Measurements from ENCODE around the gene PAX6. TPM values are rescaled to one million over a fixed set of nuclear protein-coding genes. Genes with fewer than 3 reads are reported as not detected.

Gene PAX6
- total RNA-seq, 1 experiment from 2014 or later: 0.49 TPM

- no peak overlapping the region for H3K27ac ChIP-seq (ENCODE audit: low read length)
- DNase-seq (ENCODE audit: low read depth, low spot score): no peak
- no TSS peak for BruUV-seq (replicated peaks)
- intact Hi-C loops (cut with micrococcal nuclease; ENCODE audit: unreplicated experiment) (no loop called here), in situ Hi-C loops (cut with HindIII; ENCODE audit: low pct_unique_long_range_greater_than_20kb, low sequenced_read_pairs) (no loop called here)
- CTCF ChIA-PET: no interaction called here
- no peaks in the 10 kb centered on the region for H3K36me3 ChIP-seq (ENCODE audit: control insufficient read depth, insufficient read depth, low read length)
- TF ChIP-seq SIN3A (IDR thresholded peaks at IDR 0.05; ENCODE audit: borderline replicate concordance, insufficient read depth, low read depth, low read length): no peak
- no peak for TF ChIP-seq TCF7L2 (IDR thresholded peaks at IDR 0.05; ENCODE audit: low read depth, low read length)
- no peak for TF ChIP-seq POLR2AphosphoS5 (IDR thresholded peaks at IDR 0.05; ENCODE audit: low read depth, low read length)
- no peak for TF ChIP-seq CTCF (IDR thresholded peaks at IDR 0.05)
- no peaks in the 10 kb centered on the region for H3K9me3 ChIP-seq (ENCODE audit: control insufficient read depth, insufficient read depth, low read depth, low read length)
- H3K4me1 ChIP-seq (ENCODE audit: control insufficient read depth, insufficient read depth, low read length): no peaks in the 10 kb centered on the region
- ATAC-seq: no peak
- POLR2A ChIA-PET: no interaction called here
- no peak overlapping the region for H3K4me3 ChIP-seq (ENCODE audit: low read depth in 2 of 2, low read length in 2 of 2)
- no peaks in the 10 kb centered on the region for H3K27me3 ChIP-seq (ENCODE audit: control insufficient read depth, insufficient read depth, low read length)
Measured at GRCh38 chr11:31856248-31856647, 45.1 kb upstream of the PAX6 start.

- DNase-seq (ENCODE audit: low read depth, low spot score) (no peak), ATAC-seq (no peak)
- Histone ChIP-seq H3K27me3 (ENCODE audit: control insufficient read depth, insufficient read depth, low read length) (no peaks in the 10 kb centered on the region), H3K4me3 (ENCODE audit: low read depth in 2 of 2, low read length in 2 of 2) (no peak overlapping the region), H3K9me3 (ENCODE audit: control insufficient read depth, insufficient read depth, low read depth, low read length) (no peaks in the 10 kb centered on the region), H3K27ac (ENCODE audit: low read length) (no peak overlapping the region), H3K4me1 (ENCODE audit: control insufficient read depth, insufficient read depth, low read length) (no peaks in the 10 kb centered on the region), H3K36me3 (ENCODE audit: control insufficient read depth, insufficient read depth, low read length) (no peaks in the 10 kb centered on the region)
- TF ChIP-seq SIN3A (IDR thresholded peaks at IDR 0.05; ENCODE audit: borderline replicate concordance, insufficient read depth, low read depth, low read length) (no peak), TCF7L2 (IDR thresholded peaks at IDR 0.05; ENCODE audit: low read depth, low read length) (no peak), POLR2AphosphoS5 (IDR thresholded peaks at IDR 0.05; ENCODE audit: low read depth, low read length) (no peak), REST (IDR thresholded peaks at IDR 0.05; ENCODE audit: insufficient read depth in 1 of 2, low read depth in 2 of 2, low read length in 1 of 2) (no peak), CTCF (IDR thresholded peaks at IDR 0.05) (no peak)
- POLR2A ChIA-PET: no interaction called here
- no TSS peak for BruUV-seq (replicated peaks)
- CTCF ChIA-PET: no interaction called here
- in situ Hi-C loops (cut with HindIII; ENCODE audit: low pct_unique_long_range_greater_than_20kb, low sequenced_read_pairs): no loop called here
- intact Hi-C loops (cut with micrococcal nuclease; ENCODE audit: unreplicated experiment): no loop called here
Measured at GRCh38 chr11:31855466-31855865, 44.3 kb upstream of the PAX6 start.
